Keratinocyte (primary cell): ENCODE data around the gene ERMP1. TPM values are rescaled to one million over a fixed set of nuclear protein-coding genes. Genes with fewer than 3 reads are reported as not detected.

ENCODE experiments used
- DNase-seq: peaks from one replicate; pipeline ENCODE4 v3.0.0-alpha.2; 2011; ENCODE audit warnings: low read depth, missing footprints, low spot score
- FAIRE-seq: peaks from 2 replicates; lab custom pipeline; 2011; peaks lifted over from hg19 to GRCh38; lab: Jason Lieb, UNC
- H2AFZ ChIP-seq: 2 replicates; pipeline ENCODE4 v1.6.0; 2012; ENCODE audit warnings: low read length, control low read depth, inconsistent platforms; ENCODE audit not compliant: control insufficient read depth
- H3K27ac ChIP-seq: 2 replicates; pipeline ENCODE4 v1.5.1; 2011; ENCODE audit warnings: low read length; ENCODE audit not compliant: control insufficient read depth, insufficient read depth
- H3K27me3 ChIP-seq: 3 replicates; pipeline ENCODE4 v1.6.0; 2011; ENCODE audit warnings: low read length; ENCODE audit not compliant: control insufficient read depth, insufficient read depth; ENCODE audit errors: extremely low read depth
- H3K36me3 ChIP-seq, 2 experiments: 2 replicates in 1 of 2; 3 replicates in 1 of 2; pipeline ENCODE4 v1.5.1; 2011; ENCODE audit warnings: low read length in 2 of 2, mild to moderate bottlenecking in 1 of 2; ENCODE audit not compliant: control insufficient read depth in 2 of 2, insufficient read depth in 2 of 2; ENCODE audit errors: extremely low read depth in 1 of 2
- H3K4me1 ChIP-seq: 3 replicates; pipeline ENCODE4 v1.5.1; 2011; ENCODE audit warnings: low read length; ENCODE audit not compliant: control insufficient read depth, insufficient read depth; ENCODE audit errors: extremely low read depth
- H3K4me2 ChIP-seq: 3 replicates; pipeline ENCODE4 v1.6.0; 2011; ENCODE audit warnings: low read depth, low read length; ENCODE audit not compliant: control insufficient read depth, insufficient read depth; ENCODE audit errors: extremely low read depth
- H3K4me3 ChIP-seq, 3 experiments: fragments of 200-600 bp in 1 of 3; sonication (generic) in 1 of 3; 2 replicates in 2 of 3; 3 replicates in 1 of 3; pipeline ENCODE4 v1.5.1; 2011 to 2016; ENCODE audit warnings: low read length in 3 of 3, mild to moderate bottlenecking in 3 of 3, control low read depth in 2 of 3, inconsistent platforms in 1 of 3, low read depth in 1 of 3, mixed read lengths in 1 of 3, mixed run types in 1 of 3, moderate library complexity in 1 of 3; ENCODE audit not compliant: control insufficient read depth in 2 of 3, insufficient read depth in 2 of 3; ENCODE audit errors: extremely low read depth in 1 of 3
- H3K79me2 ChIP-seq: 2 replicates; pipeline ENCODE4 v1.6.0; 2012; ENCODE audit warnings: low read length; ENCODE audit not compliant: control insufficient read depth, insufficient read depth
- H3K9ac ChIP-seq: 3 replicates; pipeline ENCODE4 v1.6.0; 2011; ENCODE audit warnings: low read length; ENCODE audit not compliant: control insufficient read depth, insufficient read depth; ENCODE audit errors: extremely low read depth
- H3K9me1 ChIP-seq: 3 replicates; pipeline ENCODE4 v1.6.0; 2011; ENCODE audit warnings: low read length; ENCODE audit not compliant: control insufficient read depth, insufficient read depth; ENCODE audit errors: extremely low read depth
- H3K9me3 ChIP-seq: 2 replicates; pipeline ENCODE4 v1.5.1; 2012; ENCODE audit warnings: low read depth, low read length; ENCODE audit not compliant: control insufficient read depth
- H4K20me1 ChIP-seq: 3 replicates; pipeline ENCODE4 v1.6.0; 2011; ENCODE audit warnings: low read length; ENCODE audit not compliant: control insufficient read depth, insufficient read depth; ENCODE audit errors: extremely low read depth
- CTCF ChIP-seq, 3 experiments: IDR thresholded peaks in 1 of 3; conservative IDR thresholded peaks in 1 of 3; optimal IDR thresholded peaks in 1 of 3; 2 replicates in 2 of 3; 3 replicates in 1 of 3; pipeline versions ENCODE3 to v1.5.1; 2011; ENCODE audit warnings: low read length in 3 of 3, mild to moderate bottlenecking in 3 of 3, moderate library complexity in 2 of 3, control low read depth in 1 of 3, inconsistent platforms in 1 of 3; ENCODE audit not compliant: insufficient read depth in 2 of 3; ENCODE audit errors: extremely low read depth in 1 of 3
- EZH2 ChIP-seq: IDR thresholded peaks from one replicate; pipeline ENCODE4 v1.6.1; 2012; ENCODE audit warnings: inconsistent platforms, mild to moderate bottlenecking, low read length, moderate library complexity
- dilution Hi-C: fragments of 300-500 bp; cut with MboI; formaldehyde crosslinking; loops from one replicate; pipeline ENCODE4 v1.7.0; 2020; ENCODE audit warnings: low sequenced_read_pairs; ENCODE audit not compliant: extremely low pct_ligation_motif_present
- polyA plus RNA-seq, 5 experiments: library from polyadenylated mRNA; depleted of rRNA in 3 of 5; stranded (reverse) in 3 of 5; stranded (forward) in 1 of 5; unstranded in 1 of 5; fragments of >200 nt; gene quantifications; 1 replicate in 1 of 5; 2 replicates in 3 of 5; 3 replicates in 1 of 5; pipeline versions ENCODE4 v1.2.1 to v1.2.3, GENCODE V29; 2011 to 2012; ENCODE audit warnings: missing spikeins in 2 of 5, low read depth in 1 of 5, low replicate concordance in 1 of 5

Gene ERMP1
- polyA plus RNA-seq, 1 donor (not counting 4 experiments of a cell fraction or from before 2014, with no cell fraction given): 27.0 TPM

- H3K9me3 ChIP-seq: no peaks in the 10 kb centered on the region
- no peaks in the 10 kb centered on the region for H3K79me2 ChIP-seq
- H2AFZ ChIP-seq: no peak overlapping the region
- no peaks in the 10 kb centered on the region for H3K9me1 ChIP-seq
- no peak overlapping the region for H3K4me2 ChIP-seq
- H3K4me1 ChIP-seq: no peaks in the 10 kb centered on the region
- peaks cover 17 to 25% of the 10 kb centered on the region in 2 experiments for H3K36me3 ChIP-seq
- H3K4me3 ChIP-seq: no peak overlapping the region
- no peak for TF ChIP-seq EZH2
- TF ChIP-seq CTCF (optimal IDR thresholded peaks at IDR 0.05 in 1 of 3, IDR thresholded peaks at IDR 0.05 in 1 of 3, conservative IDR thresholded peaks at IDR 0.05 in 1 of 3; ENCODE audit: extremely low read depth in 1 of 3, insufficient read depth in 2 of 3, low read length in 3 of 3): no peak
- no peaks in the 10 kb centered on the region for H4K20me1 ChIP-seq
- no peaks in the 10 kb centered on the region for H3K27me3 ChIP-seq
- dilution Hi-C loops: no loop called here
- no peak overlapping the region for H3K27ac ChIP-seq
- no peak overlapping the region for H3K9ac ChIP-seq
- DNase-seq (no peak), FAIRE-seq (no peak)
Observed at GRCh38 chr9:5764130-5764868, 68.6 kb downstream of the ERMP1 start.

GRCh38 chr9:5762421-5762820 is 70.5 kb downstream of the ERMP1 start:
- DNase-seq (no peak), FAIRE-seq (no peak)
- no peak overlapping the region for H3K4me2 ChIP-seq
- no peaks in the 10 kb centered on the region for H3K9me3 ChIP-seq
- H3K27me3 ChIP-seq: no peaks in the 10 kb centered on the region
- dilution Hi-C loops: no loop called here
- H3K4me3 ChIP-seq: no peak overlapping the region
- H3K79me2 ChIP-seq: no peaks in the 10 kb centered on the region
- no peak overlapping the region for H2AFZ ChIP-seq
- H3K9me1 ChIP-seq: no peaks in the 10 kb centered on the region
- H3K27ac ChIP-seq: no peak overlapping the region
- TF ChIP-seq EZH2 (no peak), CTCF (optimal IDR thresholded peaks at IDR 0.05 in 1 of 3, IDR thresholded peaks at IDR 0.05 in 1 of 3, conservative IDR thresholded peaks at IDR 0.05 in 1 of 3; ENCODE audit: extremely low read depth in 1 of 3, insufficient read depth in 2 of 3, low read length in 3 of 3) (no peak)
- H3K9ac ChIP-seq: no peak overlapping the region
- H3K4me1 ChIP-seq: no peaks in the 10 kb centered on the region
- H3K36me3 ChIP-seq: peaks cover 17 to 22% of the 10 kb centered on the region in 2 experiments
- no peaks in the 10 kb centered on the region for H4K20me1 ChIP-seq
